ENCODE data around the gene EP400.
"Not testable (repeated sequence)": the region's sequence is repeated elsewhere in the genome, so short reads cannot be mapped to it uniquely, and the experiment has no call there.

The EP400 gene

DNA sequence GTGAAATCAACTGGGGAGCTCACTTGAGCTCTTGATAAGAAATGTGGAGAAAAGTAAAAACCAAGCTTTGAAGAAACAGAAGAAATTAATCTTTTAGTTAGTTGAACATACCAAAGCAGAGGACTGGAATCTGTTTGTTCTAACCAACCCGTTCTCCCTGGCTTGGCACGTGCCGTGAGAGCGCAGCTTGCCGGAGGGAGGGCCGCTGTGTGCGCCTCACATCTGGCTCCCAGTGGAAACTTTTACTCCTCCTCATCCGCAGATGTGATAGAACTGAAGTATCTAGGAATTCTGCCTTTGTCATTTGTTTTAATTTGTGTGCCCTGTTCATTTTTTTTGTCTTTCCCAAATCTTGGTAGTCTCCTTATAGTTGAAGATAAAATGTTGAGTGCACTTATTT is 129.5 kb downstream of the EP400 start (continued):
- TF ChIP-seq, protein P1, sequence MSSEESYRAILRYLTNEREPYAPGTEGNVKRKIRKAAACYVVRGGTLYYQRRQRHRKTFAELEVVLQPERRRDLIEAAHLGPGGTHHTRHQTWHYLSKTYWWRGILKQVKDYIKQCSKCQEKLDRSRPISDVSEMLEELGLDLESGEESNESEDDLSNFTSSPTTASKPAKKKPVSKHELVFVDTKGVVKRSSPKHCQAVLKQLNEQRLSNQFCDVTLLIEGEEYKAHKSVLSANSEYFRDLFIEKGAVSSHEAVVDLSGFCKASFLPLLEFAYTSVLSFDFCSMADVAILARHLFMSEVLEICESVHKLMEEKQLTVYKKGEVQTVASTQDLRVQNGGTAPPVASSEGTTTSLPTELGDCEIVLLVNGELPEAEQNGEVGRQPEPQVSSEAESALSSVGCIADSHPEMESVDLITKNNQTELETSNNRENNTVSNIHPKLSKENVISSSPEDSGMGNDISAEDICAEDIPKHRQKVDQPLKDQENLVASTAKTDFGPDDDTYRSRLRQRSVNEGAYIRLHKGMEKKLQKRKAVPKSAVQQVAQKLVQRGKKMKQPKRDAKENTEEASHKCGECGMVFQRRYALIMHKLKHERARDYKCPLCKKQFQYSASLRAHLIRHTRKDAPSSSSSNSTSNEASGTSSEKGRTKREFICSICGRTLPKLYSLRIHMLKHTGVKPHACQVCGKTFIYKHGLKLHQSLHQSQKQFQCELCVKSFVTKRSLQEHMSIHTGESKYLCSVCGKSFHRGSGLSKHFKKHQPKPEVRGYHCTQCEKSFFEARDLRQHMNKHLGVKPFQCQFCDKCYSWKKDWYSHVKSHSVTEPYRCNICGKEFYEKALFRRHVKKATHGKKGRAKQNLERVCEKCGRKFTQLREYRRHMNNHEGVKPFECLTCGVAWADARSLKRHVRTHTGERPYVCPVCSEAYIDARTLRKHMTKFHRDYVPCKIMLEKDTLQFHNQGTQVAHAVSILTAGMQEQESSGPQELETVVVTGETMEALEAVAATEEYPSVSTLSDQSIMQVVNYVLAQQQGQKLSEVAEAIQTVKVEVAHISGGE (tag by site-specific recombination; conservative IDR thresholded peaks at IDR 0.05; ENCODE audit: low read depth) = no peak
- TF ChIP-seq ZNF24 (tag by site-specific recombination; IDR thresholded peaks at IDR 0.05) = no peak
- TF ChIP-seq ZSCAN30 (tag by site-specific recombination; IDR thresholded peaks at IDR 0.05) = no peak
- TF ChIP-seq ZNF626 (tag by site-specific recombination; IDR thresholded peaks at IDR 0.05) = no peak
- no peak for TF ChIP-seq BCL11A (tag by site-specific recombination; IDR thresholded peaks at IDR 0.05; ENCODE audit: low read depth)
- TF ChIP-seq, protein P2, sequence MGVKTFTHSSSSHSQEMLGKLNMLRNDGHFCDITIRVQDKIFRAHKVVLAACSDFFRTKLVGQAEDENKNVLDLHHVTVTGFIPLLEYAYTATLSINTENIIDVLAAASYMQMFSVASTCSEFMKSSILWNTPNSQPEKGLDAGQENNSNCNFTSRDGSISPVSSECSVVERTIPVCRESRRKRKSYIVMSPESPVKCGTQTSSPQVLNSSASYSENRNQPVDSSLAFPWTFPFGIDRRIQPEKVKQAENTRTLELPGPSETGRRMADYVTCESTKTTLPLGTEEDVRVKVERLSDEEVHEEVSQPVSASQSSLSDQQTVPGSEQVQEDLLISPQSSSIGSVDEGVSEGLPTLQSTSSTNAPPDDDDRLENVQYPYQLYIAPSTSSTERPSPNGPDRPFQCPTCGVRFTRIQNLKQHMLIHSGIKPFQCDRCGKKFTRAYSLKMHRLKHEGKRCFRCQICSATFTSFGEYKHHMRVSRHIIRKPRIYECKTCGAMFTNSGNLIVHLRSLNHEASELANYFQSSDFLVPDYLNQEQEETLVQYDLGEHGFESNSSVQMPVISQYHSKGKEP (tag by site-specific recombination; IDR thresholded peaks at IDR 0.05) = no peak
- no peak for TF ChIP-seq ZNF174 (tag by site-specific recombination; IDR thresholded peaks at IDR 0.05)

DNA sequence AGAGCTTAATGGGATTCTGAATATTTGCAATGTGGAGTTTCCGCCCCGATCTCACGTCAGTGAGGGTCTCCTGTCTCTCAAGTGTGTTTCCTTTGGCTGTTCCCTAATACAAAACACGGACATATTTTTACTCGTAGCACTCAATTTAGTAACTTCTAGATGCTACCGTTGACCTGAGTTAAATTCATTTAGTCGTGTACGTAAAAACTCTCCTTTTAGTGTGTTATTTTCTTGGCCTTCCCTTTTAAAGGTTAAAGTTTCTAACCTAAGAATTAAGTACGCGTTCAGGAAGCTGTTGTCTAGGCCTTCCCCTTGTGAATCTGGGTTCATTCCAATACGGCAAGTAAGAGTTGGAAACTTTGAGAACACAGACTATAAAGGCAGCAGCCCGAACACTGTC is 130.0 kb downstream of the EP400 start:
- ChIA-PET CTCF (interaction anchor here (1.4 kb wide), 1 partner anchor 10 kb away, joined by 3 read pairs; no protein-coding TSS in a partner anchor), POLR2A (no interaction called here)
- Histone ChIP-seq H3K4me1 (ENCODE audit: control insufficient read depth, insufficient read depth, low read length) (peaks cover 3% of the 10 kb centered on the region; the same call in 1 of the 2 replicates), H3K9me3 (ENCODE audit: control insufficient read depth, insufficient read depth, low read depth, low read length) (no peaks in the 10 kb centered on the region), H3K4me3 (ENCODE audit: low read depth, low read length) (no peak overlapping the region), H3K36me3 (ENCODE audit: control insufficient read depth in 2 of 2, insufficient read depth in 1 of 2, low read length in 2 of 2) (peaks cover 10 to 48% of the 10 kb centered on the region in 2 experiments; a peak in 2 of 3 replicates), H3K27ac (ENCODE audit: extremely low read depth, low read depth, low read length) (no peak overlapping the region)
- TF ChIP-seq ZNF341 (tag by site-specific recombination; IDR thresholded peaks at IDR 0.05; ENCODE audit: low read depth) (no peak), ZNF843 (tag by site-specific recombination; IDR thresholded peaks at IDR 0.05) (no peak), ZNF138 (tag by site-specific recombination; IDR thresholded peaks at IDR 0.05; ENCODE audit: borderline replicate concordance) (no peak), MEIS1 (CRISPR knock-in tag; IDR thresholded peaks at IDR 0.05; ENCODE audit: borderline replicate concordance) (no peak), SALL2 (tag by site-specific recombination; IDR thresholded peaks at IDR 0.05; ENCODE audit: borderline replicate concordance) (no peak)

DNA sequence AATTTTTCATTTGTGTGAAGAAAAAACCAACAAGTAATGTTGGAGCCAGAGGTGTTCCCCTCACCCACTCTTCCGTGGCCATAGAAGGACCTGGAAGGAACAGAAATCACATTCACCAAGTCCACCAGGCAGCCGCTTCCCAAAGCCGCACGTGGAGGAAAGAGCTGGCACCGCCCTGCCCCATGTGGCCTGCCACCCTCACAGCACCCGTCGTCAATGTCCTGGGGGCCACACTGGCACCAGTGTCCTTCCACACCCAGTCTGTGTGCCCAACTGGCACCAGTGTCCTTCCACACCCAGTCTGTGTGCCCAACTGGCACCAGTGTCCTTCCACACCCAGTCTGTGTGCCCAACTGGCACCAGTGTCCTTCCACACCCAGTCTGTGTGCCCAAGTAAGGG is 130.8 kb downstream of the EP400 start:
- H3K4me1 ChIP-seq (ENCODE audit: control insufficient read depth, insufficient read depth, low read length); H3K27ac ChIP-seq (ENCODE audit: extremely low read depth, low read depth, low read length); H3K9me3 ChIP-seq (ENCODE audit: control insufficient read depth, insufficient read depth, low read depth, low read length); CTCF ChIA-PET; POLR2A ChIA-PET; H3K4me3 ChIP-seq (ENCODE audit: low read depth, low read length): not testable (repeated sequence)
- peaks cover 10 to 44% of the 10 kb centered on the region in 2 experiments; a peak in 2 of 3 replicates for H3K36me3 ChIP-seq (ENCODE audit: control insufficient read depth in 2 of 2, insufficient read depth in 1 of 2, low read length in 2 of 2)

DNA sequence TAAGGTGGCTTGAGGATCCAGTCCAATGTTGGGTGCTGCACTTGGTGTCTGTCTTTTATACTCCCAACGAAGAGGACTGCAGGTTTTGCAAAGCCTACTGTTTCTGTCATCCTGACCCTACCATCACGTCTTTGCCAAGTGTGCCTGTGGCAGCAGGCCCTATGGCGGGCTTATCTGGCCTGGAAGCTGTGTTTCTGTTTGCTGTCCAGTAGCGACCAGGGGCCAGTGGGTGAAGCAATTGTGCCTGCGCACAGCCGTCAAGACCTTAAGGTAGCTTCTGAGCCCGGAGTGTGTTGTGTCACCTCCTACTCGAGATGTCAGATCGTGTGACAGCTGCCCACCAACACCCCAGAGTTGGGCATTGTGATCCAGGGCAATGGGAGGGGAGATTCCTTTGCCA is 131.7 kb downstream of the EP400 start:
- no peaks in the 10 kb centered on the region for H3K9me3 ChIP-seq (ENCODE audit: control insufficient read depth, insufficient read depth, low read depth, low read length)
- ChIA-PET CTCF (no interaction called here), POLR2A (no interaction called here)
- peaks cover 3 to 41% of the 10 kb centered on the region in 2 experiments; a peak in 2 of 3 replicates for H3K36me3 ChIP-seq (ENCODE audit: control insufficient read depth in 2 of 2, insufficient read depth in 1 of 2, low read length in 2 of 2)
- H3K4me1 ChIP-seq (ENCODE audit: control insufficient read depth, insufficient read depth, low read length) = peaks cover 3% of the 10 kb centered on the region; the same call in 1 of the 2 replicates
- H3K4me3 ChIP-seq (ENCODE audit: low read depth, low read length) = no peak overlapping the region
- no peak overlapping the region for H3K27ac ChIP-seq (ENCODE audit: extremely low read depth, low read depth, low read length)
- TF ChIP-seq, protein P3, sequence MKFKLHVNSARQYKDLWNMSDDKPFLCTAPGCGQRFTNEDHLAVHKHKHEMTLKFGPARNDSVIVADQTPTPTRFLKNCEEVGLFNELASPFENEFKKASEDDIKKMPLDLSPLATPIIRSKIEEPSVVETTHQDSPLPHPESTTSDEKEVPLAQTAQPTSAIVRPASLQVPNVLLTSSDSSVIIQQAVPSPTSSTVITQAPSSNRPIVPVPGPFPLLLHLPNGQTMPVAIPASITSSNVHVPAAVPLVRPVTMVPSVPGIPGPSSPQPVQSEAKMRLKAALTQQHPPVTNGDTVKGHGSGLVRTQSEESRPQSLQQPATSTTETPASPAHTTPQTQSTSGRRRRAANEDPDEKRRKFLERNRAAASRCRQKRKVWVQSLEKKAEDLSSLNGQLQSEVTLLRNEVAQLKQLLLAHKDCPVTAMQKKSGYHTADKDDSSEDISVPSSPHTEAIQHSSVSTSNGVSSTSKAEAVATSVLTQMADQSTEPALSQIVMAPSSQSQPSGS (tag by site-specific recombination; IDR thresholded peaks at IDR 0.05; ENCODE audit: low read depth) = no peak
- no peak for TF ChIP-seq OVOL3 (tag by site-specific recombination; IDR thresholded peaks at IDR 0.05)
- TF ChIP-seq, protein P4, sequence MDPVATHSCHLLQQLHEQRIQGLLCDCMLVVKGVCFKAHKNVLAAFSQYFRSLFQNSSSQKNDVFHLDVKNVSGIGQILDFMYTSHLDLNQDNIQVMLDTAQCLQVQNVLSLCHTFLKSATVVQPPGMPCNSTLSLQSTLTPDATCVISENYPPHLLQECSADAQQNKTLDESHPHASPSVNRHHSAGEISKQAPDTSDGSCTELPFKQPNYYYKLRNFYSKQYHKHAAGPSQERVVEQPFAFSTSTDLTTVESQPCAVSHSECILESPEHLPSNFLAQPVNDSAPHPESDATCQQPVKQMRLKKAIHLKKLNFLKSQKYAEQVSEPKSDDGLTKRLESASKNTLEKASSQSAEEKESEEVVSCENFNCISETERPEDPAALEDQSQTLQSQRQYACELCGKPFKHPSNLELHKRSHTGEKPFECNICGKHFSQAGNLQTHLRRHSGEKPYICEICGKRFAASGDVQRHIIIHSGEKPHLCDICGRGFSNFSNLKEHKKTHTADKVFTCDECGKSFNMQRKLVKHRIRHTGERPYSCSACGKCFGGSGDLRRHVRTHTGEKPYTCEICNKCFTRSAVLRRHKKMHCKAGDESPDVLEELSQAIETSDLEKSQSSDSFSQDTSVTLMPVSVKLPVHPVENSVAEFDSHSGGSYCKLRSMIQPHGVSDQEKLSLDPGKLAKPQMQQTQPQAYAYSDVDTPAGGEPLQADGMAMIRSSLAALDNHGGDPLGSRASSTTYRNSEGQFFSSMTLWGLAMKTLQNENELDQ (tag by site-specific recombination; IDR thresholded peaks at IDR 0.05; ENCODE audit: low read depth) = no peak
- TF ChIP-seq SCRT1 (tag by site-specific recombination; IDR thresholded peaks at IDR 0.05; ENCODE audit: borderline replicate concordance) = no peak
- TF ChIP-seq KLF1 (tag by site-specific recombination; IDR thresholded peaks at IDR 0.05) = no peak
- no peak for TF ChIP-seq ZNF623 (tag by site-specific recombination; IDR thresholded peaks at IDR 0.05)
- TF ChIP-seq ZNF48 (tag by site-specific recombination; IDR thresholded peaks at IDR 0.05) = no peak
- TF ChIP-seq, protein P5, sequence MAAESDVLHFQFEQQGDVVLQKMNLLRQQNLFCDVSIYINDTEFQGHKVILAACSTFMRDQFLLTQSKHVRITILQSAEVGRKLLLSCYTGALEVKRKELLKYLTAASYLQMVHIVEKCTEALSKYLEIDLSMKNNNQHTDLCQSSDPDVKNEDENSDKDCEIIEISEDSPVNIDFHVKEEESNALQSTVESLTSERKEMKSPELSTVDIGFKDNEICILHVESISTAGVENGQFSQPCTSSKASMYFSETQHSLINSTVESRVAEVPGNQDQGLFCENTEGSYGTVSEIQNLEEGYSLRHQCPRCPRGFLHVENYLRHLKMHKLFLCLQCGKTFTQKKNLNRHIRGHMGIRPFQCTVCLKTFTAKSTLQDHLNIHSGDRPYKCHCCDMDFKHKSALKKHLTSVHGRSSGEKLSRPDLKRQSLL (tag by site-specific recombination; IDR thresholded peaks at IDR 0.05) = no peak
- TF ChIP-seq ZBTB48 (tag by site-specific recombination; IDR thresholded peaks at IDR 0.05) = no peak
